HCT116 (cell line): Measurements from ENCODE around the gene RARS2. TPM values are rescaled to one million over a fixed set of nuclear protein-coding genes. Genes with fewer than 3 reads are reported as not detected.

Experiments
- ATAC-seq: fragments of 200-7000 bp; cut with Tn5 transposase; 2 replicates; pipeline ENCODE4 v1.9.1; 2020; ENCODE audit warnings: mild to moderate bottlenecking, moderate library complexity
- BruUV-seq: library from RNA; stranded (reverse); fragments of 400-500 nt; replicated peaks from 2 replicates; lab custom pipeline; 2021; lab: Mats Ljungman, UMichigan
- CTCF ChIA-PET: fragments of 300-600 bp; sonication (Branson Sonifier 250); formaldehyde crosslinking; loops from one replicate; lab custom pipeline; 2021; ENCODE audit warnings: antibody characterized with exemption; lab: Charles Lee
- POLR2A ChIA-PET: fragments of 300-600, 350-600 bp; sonication (Branson Sonifier 250); formaldehyde crosslinking; loops from one replicate; lab custom pipeline; 2021; ENCODE audit warnings: antibody characterized with exemption; lab: Charles Lee
- RAD21 ChIA-PET, 2 experiments: fragments of 300-600 bp; sonication (Branson Sonifier 250); formaldehyde crosslinking; loops; one replicate each; lab custom pipeline; 2023; ENCODE audit warnings: low total read pairs in 2 of 2; ENCODE audit not compliant: uncharacterized antibody in 2 of 2, unreplicated experiment in 2 of 2, low non-redundant PET in 1 of 2; lab: Charles Lee
- DNase-seq: peaks from one replicate; pipeline ENCODE4 v3.0.0-alpha.2; 2010; ENCODE audit warnings: low read depth, low spot score
- H2AFZ ChIP-seq: fragments of 200-600 bp; shearing (Covaris generic), sonication (generic); 2 replicates; pipeline ENCODE4 v1.6.1; 2017; ENCODE audit warnings: low read depth, mixed run types, mixed read lengths, antibody characterized with exemption, low read length; ENCODE audit not compliant: poor library complexity, severe bottlenecking
- H3K27ac ChIP-seq: 2 replicates; pipeline ENCODE4 v1.5.1; 2012; ENCODE audit warnings: low read depth, low read length
- H3K27me3 ChIP-seq: fragments of 200-600 bp; sonication (generic); 2 replicates; pipeline ENCODE4 v1.6.1; 2016; ENCODE audit warnings: mixed run types, low read length, mixed read lengths; ENCODE audit not compliant: insufficient read depth
- H3K36me3 ChIP-seq, 2 experiments: fragments of 200-500 bp in 1 of 2; fragments of 200-600 bp in 1 of 2; sonication (Bioruptor generic) in 1 of 2; sonication (generic) in 1 of 2; 2 replicates each; pipeline versions ENCODE4 v1.5.1 to v1.6.1; 2014 to 2016; ENCODE audit warnings: low read length in 2 of 2, inconsistent platforms in 1 of 2, mixed read lengths in 1 of 2, mixed run types in 1 of 2; ENCODE audit not compliant: insufficient read depth in 2 of 2, control insufficient read depth in 1 of 2
- H3K4me1 ChIP-seq, 2 experiments: fragments of 200-600 bp in 1 of 2; sonication (generic) in 1 of 2; 2 replicates each; pipeline versions ENCODE4 v1.5.1 to v1.6.1; 2012 to 2017; ENCODE audit warnings: low read length in 2 of 2, inconsistent platforms in 1 of 2, mild to moderate bottlenecking in 1 of 2, mixed read lengths in 1 of 2, mixed run types in 1 of 2, moderate library complexity in 1 of 2; ENCODE audit not compliant: insufficient read depth in 2 of 2, control insufficient read depth in 1 of 2
- H3K4me2 ChIP-seq: fragments of 200-600 bp; sonication (generic); 2 replicates; pipeline ENCODE4 v1.6.1; 2017; ENCODE audit warnings: mixed run types, low read length, mixed read lengths
- H3K4me3 ChIP-seq, 2 experiments: fragments of 200-600 bp in 1 of 2; sonication (generic) in 1 of 2; replicated peaks in 1 of 2; 2 replicates each; pipeline ENCODE4 v1.5.1; 2011 to 2016; ENCODE audit warnings: low read length in 2 of 2, control low read depth in 1 of 2, low read depth in 1 of 2, mild to moderate bottlenecking in 1 of 2, mixed read lengths in 1 of 2, mixed run types in 1 of 2
- H3K79me2 ChIP-seq: fragments of 200-600 bp; sonication (generic); 2 replicates; pipeline ENCODE4 v1.6.1; 2017; ENCODE audit warnings: mild to moderate bottlenecking, mixed run types, low read length, moderate library complexity, mixed read lengths; ENCODE audit not compliant: insufficient read depth
- H3K9ac ChIP-seq: fragments of 200-600 bp; sonication (generic); 2 replicates; pipeline ENCODE4 v1.6.1; 2016; ENCODE audit warnings: low read length, mixed read lengths
- H3K9me2 ChIP-seq: fragments of 200-600 bp; sonication (generic), shearing (Covaris generic); 2 replicates; pipeline ENCODE4 v1.6.1; 2017; ENCODE audit warnings: mixed run types, mild to moderate bottlenecking, moderate library complexity; ENCODE audit not compliant: insufficient read depth
- H3K9me3 ChIP-seq, 2 experiments: fragments of 200-500 bp in 1 of 2; fragments of 200-600 bp in 1 of 2; sonication (Bioruptor generic) in 1 of 2; sonication (generic) in 1 of 2; 2 replicates each; pipeline ENCODE4 v1.6.1; 2014 to 2017; ENCODE audit warnings: low read length in 2 of 2, mixed read lengths in 2 of 2, inconsistent platforms in 1 of 2, low read depth in 1 of 2, mild to moderate bottlenecking in 1 of 2, mixed run types in 1 of 2, moderate library complexity in 1 of 2; ENCODE audit not compliant: control insufficient read depth in 1 of 2, insufficient read depth in 1 of 2
- H4K20me1 ChIP-seq: fragments of 200-600 bp; sonication (generic), shearing (Covaris generic); 2 replicates; pipeline ENCODE4 v1.6.1; 2017; ENCODE audit warnings: mixed run types, mild to moderate bottlenecking, moderate library complexity; ENCODE audit not compliant: insufficient read depth
- CEBPB ChIP-seq: IDR thresholded peaks from 2 replicates; pipeline ENCODE4 v1.6.1; 2012; ENCODE audit warnings: low read depth
- EZH2 ChIP-seq: fragments of 200-600 bp; sonication (generic); IDR thresholded peaks from 2 replicates; pipeline ENCODE4 v1.6.1; 2017; ENCODE audit warnings: antibody characterized with exemption, mixed run types
- EZH2phosphoT487 ChIP-seq: fragments of 200-600 bp; IDR thresholded peaks from 2 replicates; pipeline ENCODE4 v1.6.1; 2018; ENCODE audit warnings: antibody characterized with exemption, borderline replicate concordance
- FOSL1 ChIP-seq: IDR thresholded peaks from 2 replicates; pipeline ENCODE4 v1.6.1; 2012; ENCODE audit warnings: low read depth
- POLR2A ChIP-seq: IDR thresholded peaks from 2 replicates; pipeline ENCODE4 v1.7.0; 2011; ENCODE audit warnings: borderline replicate concordance; ENCODE audit not compliant: insufficient read depth, insufficient read length; ENCODE audit errors: extremely low read depth
- POLR2AphosphoS5 ChIP-seq: IDR thresholded peaks from 2 replicates; pipeline ENCODE4 v1.6.1; 2011; ENCODE audit warnings: mild to moderate bottlenecking, low read depth, low read length, moderate library complexity
- RAD21 ChIP-seq: IDR thresholded peaks from 2 replicates; pipeline ENCODE4 v1.6.1; 2012; ENCODE audit warnings: low read depth, mild to moderate bottlenecking
- SIN3A ChIP-seq: IDR thresholded peaks from 2 replicates; pipeline ENCODE4 v1.6.1; 2012; ENCODE audit warnings: low read depth
- SRF ChIP-seq: IDR thresholded peaks from 2 replicates; pipeline ENCODE4 v1.6.1; 2012; ENCODE audit warnings: low read depth
- TCF7L2 ChIP-seq: IDR thresholded peaks from 2 replicates; pipeline ENCODE4 v1.7.0; 2011; ENCODE audit warnings: borderline replicate concordance, inconsistent platforms; ENCODE audit not compliant: insufficient read depth, insufficient read length; ENCODE audit errors: extremely low read depth
- ZFX ChIP-seq: fragments of 450-650 bp; IDR thresholded peaks from 2 replicates; pipeline ENCODE4 v1.6.1; 2017
- ZNF274 ChIP-seq: fragments of 200-500 bp; sonication (Bioruptor generic); IDR thresholded peaks from 2 replicates; pipeline ENCODE4 v1.6.1; 2014; ENCODE audit warnings: mild to moderate bottlenecking, low read depth, low read length, inconsistent platforms
- intact Hi-C: fragments of 100-400 bp; cut with micrococcal nuclease; formaldehyde crosslinking; loops from 2 replicates; pipeline ENCODE4 v1.10.0; 2022
- total RNA-seq: library from RNA; stranded (reverse); gene quantifications from one replicate; pipeline ENCODE4 v1.2.1, GENCODE V29; 2021; ENCODE audit not compliant: unreplicated experiment
- TF ChIP-seq, protein P1 (sequence below), 3 experiments: fragments of 200-600 bp in 1 of 3; sonication (generic) in 1 of 3; IDR thresholded peaks in 2 of 3; conservative IDR thresholded peaks in 1 of 3; 2 replicates each; pipeline ENCODE4 v1.5.1; 2012 to 2017; ENCODE audit warnings: low read depth in 2 of 3, low read length in 2 of 3, antibody characterized with exemption in 1 of 3, borderline replicate concordance in 1 of 3, control low read depth in 1 of 3, mild to moderate bottlenecking in 1 of 3, mixed read lengths in 1 of 3, mixed run types in 1 of 3, moderate library complexity in 1 of 3; ENCODE audit not compliant: insufficient read depth in 1 of 3
- TF ChIP-seq, protein P2 (sequence below): IDR thresholded peaks from 2 replicates; pipeline ENCODE4 v1.6.1; 2012
- TF ChIP-seq, protein P3 (sequence below): IDR thresholded peaks from 2 replicates; pipeline ENCODE4 v1.6.1; 2012; ENCODE audit warnings: low read depth
- TF ChIP-seq, protein P4 (sequence below): IDR thresholded peaks from 2 replicates; pipeline ENCODE4 v1.6.1; 2012
- TF ChIP-seq, protein P5 (sequence below): IDR thresholded peaks from 2 replicates; pipeline ENCODE4 v1.6.1; 2011; ENCODE audit warnings: mild to moderate bottlenecking, low read length, moderate library complexity; ENCODE audit not compliant: insufficient replicate concordance; ENCODE audit errors: extremely low read depth

Gene RARS2
- total RNA-seq, 1 experiment from 2014 or later: 34.8 TPM

DNA sequence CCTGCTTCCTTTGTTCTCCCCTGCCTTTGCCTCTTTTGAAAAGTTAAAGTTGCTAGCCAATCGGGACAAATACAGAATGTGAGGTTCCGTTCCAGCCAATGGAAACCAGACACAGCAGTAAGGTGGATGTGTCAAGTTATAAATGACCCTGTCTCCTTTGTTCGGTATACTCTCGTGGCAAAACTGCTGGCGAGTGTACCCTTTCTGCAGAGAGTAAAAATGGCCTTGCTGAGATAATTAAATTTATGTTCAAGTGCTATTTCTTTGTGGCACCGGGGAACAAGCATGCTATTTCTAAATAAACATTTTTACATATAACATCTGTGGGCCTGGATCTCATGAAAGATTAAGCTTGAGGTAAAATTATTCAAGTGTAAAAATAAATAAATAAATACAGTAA is 50.2 kb downstream of the RARS2 start (continued):
- TF ChIP-seq, protein P1, sequence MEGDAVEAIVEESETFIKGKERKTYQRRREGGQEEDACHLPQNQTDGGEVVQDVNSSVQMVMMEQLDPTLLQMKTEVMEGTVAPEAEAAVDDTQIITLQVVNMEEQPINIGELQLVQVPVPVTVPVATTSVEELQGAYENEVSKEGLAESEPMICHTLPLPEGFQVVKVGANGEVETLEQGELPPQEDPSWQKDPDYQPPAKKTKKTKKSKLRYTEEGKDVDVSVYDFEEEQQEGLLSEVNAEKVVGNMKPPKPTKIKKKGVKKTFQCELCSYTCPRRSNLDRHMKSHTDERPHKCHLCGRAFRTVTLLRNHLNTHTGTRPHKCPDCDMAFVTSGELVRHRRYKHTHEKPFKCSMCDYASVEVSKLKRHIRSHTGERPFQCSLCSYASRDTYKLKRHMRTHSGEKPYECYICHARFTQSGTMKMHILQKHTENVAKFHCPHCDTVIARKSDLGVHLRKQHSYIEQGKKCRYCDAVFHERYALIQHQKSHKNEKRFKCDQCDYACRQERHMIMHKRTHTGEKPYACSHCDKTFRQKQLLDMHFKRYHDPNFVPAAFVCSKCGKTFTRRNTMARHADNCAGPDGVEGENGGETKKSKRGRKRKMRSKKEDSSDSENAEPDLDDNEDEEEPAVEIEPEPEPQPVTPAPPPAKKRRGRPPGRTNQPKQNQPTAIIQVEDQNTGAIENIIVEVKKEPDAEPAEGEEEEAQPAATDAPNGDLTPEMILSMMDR (IDR thresholded peaks at IDR 0.05 in 2 of 3, conservative IDR thresholded peaks at IDR 0.05 in 1 of 3; ENCODE audit: borderline replicate concordance in 1 of 3, insufficient read depth in 1 of 3, low read depth in 2 of 3, low read length in 2 of 3): no peak
- TF ChIP-seq, all 23 proteins: peak for 0

DNA sequence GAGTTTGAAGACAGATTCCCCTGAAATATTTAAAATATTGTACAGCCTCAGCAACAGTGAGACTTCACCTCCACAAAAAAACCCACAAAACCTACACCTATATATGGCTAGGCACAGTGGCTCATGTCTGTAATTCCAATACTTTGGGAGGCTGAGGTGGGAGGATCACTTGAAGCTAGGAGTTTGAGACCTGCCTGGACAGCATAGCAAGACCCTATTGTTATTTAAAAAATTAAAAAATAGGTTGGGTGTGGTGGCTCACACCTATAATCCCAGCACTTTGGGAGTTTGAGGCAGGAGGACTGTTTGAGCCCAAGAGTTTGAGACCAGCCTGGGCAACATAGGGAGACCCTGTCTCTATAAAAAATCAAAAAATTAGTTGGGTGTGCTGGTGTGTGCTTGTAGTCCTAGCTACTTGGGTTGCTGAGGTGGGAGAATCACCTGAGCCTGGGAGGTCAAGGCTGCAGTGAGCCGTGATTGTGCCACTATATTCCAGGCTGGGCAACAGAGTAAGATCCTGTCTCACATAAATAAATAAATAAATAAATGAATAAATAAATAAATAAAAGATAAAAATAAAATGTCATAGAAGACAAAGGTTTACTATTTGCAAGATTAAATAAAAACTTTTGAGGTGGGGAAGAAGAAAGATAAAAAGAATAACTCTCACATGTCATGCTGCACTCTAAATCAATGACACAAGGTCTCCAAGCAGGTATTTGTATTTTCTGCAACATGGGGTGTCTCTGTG is 51.1 kb downstream of the RARS2 start:
- DNase-seq (no peak), ATAC-seq (no peak)
- Histone ChIP-seq H3K9me3 (peaks cover 0 to 4% of the 10 kb centered on the region in 2 experiments; a peak in 1 of 4 replicates), H3K9me2 (no peaks in the 10 kb centered on the region), H3K27me3 (no peaks in the 10 kb centered on the region), H3K4me3 (no peak overlapping the region), H3K27ac (no peak overlapping the region), H3K4me2 (no peak overlapping the region), H3K9ac (no peak overlapping the region), H3K79me2 (no peaks in the 10 kb centered on the region), H4K20me1 (no peaks in the 10 kb centered on the region), H2AFZ (no peak overlapping the region), H3K36me3 (peaks cover 3 to 27% of the 10 kb centered on the region in 2 experiments; a peak in 2 of 4 replicates), H3K4me1 (no peaks in the 10 kb centered on the region)
- POLR2A ChIA-PET: no interaction called here
- BruUV-seq: no TSS peak
- RAD21 ChIA-PET: no interaction called here
- intact Hi-C loops: no loop called here
- CTCF ChIA-PET: no interaction called here
- TF ChIP-seq SIN3A: no peak
- TF ChIP-seq, protein P2, sequence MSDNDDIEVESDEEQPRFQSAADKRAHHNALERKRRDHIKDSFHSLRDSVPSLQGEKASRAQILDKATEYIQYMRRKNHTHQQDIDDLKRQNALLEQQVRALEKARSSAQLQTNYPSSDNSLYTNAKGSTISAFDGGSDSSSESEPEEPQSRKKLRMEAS: no peak
- TF ChIP-seq CEBPB: no peak
- no peak for TF ChIP-seq EZH2
- TF ChIP-seq EZH2phosphoT487: no peak
- TF ChIP-seq, protein P3, sequence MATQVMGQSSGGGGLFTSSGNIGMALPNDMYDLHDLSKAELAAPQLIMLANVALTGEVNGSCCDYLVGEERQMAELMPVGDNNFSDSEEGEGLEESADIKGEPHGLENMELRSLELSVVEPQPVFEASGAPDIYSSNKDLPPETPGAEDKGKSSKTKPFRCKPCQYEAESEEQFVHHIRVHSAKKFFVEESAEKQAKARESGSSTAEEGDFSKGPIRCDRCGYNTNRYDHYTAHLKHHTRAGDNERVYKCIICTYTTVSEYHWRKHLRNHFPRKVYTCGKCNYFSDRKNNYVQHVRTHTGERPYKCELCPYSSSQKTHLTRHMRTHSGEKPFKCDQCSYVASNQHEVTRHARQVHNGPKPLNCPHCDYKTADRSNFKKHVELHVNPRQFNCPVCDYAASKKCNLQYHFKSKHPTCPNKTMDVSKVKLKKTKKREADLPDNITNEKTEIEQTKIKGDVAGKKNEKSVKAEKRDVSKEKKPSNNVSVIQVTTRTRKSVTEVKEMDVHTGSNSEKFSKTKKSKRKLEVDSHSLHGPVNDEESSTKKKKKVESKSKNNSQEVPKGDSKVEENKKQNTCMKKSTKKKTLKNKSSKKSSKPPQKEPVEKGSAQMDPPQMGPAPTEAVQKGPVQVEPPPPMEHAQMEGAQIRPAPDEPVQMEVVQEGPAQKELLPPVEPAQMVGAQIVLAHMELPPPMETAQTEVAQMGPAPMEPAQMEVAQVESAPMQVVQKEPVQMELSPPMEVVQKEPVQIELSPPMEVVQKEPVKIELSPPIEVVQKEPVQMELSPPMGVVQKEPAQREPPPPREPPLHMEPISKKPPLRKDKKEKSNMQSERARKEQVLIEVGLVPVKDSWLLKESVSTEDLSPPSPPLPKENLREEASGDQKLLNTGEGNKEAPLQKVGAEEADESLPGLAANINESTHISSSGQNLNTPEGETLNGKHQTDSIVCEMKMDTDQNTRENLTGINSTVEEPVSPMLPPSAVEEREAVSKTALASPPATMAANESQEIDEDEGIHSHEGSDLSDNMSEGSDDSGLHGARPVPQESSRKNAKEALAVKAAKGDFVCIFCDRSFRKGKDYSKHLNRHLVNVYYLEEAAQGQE: no peak
- no peak for TF ChIP-seq FOSL1
- no peak for TF ChIP-seq POLR2AphosphoS5
- no peak for TF ChIP-seq SRF
- TF ChIP-seq, protein P4, sequence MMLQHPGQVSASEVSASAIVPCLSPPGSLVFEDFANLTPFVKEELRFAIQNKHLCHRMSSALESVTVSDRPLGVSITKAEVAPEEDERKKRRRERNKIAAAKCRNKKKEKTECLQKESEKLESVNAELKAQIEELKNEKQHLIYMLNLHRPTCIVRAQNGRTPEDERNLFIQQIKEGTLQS: no peak
- TF ChIP-seq ZNF274: no peak
- no peak for TF ChIP-seq RAD21
- no peak for TF ChIP-seq ZFX
- no peak for TF ChIP-seq TCF7L2
- no peak for TF ChIP-seq POLR2A
- TF ChIP-seq, protein P5, sequence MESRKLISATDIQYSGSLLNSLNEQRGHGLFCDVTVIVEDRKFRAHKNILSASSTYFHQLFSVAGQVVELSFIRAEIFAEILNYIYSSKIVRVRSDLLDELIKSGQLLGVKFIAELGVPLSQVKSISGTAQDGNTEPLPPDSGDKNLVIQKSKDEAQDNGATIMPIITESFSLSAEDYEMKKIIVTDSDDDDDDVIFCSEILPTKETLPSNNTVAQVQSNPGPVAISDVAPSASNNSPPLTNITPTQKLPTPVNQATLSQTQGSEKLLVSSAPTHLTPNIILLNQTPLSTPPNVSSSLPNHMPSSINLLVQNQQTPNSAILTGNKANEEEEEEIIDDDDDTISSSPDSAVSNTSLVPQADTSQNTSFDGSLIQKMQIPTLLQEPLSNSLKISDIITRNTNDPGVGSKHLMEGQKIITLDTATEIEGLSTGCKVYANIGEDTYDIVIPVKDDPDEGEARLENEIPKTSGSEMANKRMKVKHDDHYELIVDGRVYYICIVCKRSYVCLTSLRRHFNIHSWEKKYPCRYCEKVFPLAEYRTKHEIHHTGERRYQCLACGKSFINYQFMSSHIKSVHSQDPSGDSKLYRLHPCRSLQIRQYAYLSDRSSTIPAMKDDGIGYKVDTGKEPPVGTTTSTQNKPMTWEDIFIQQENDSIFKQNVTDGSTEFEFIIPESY: no peak
